AG09309 (cell line): Measurements from ENCODE around the gene C1orf87.
A peak's percentile ranks its signal among the peaks of the same experiment; 100 is the strongest.
"Not testable (repeated sequence)": the region's sequence is repeated elsewhere in the genome, so short reads cannot be mapped to it uniquely, and the experiment has no call there.

Experiments used
- DNase-seq: peaks from one replicate; pipeline ENCODE4 v3.0.0-alpha.2; 2010; ENCODE audit warnings: low read depth
- H3K4me3 ChIP-seq: 2 replicates; pipeline ENCODE4 v1.5.1; 2011; ENCODE audit warnings: mild to moderate bottlenecking, low read depth, low read length, moderate library complexity; ENCODE audit not compliant: control insufficient read depth
- CTCF ChIP-seq: IDR thresholded peaks from 2 replicates; pipeline ENCODE4 v1.5.1; 2011; ENCODE audit warnings: mild to moderate bottlenecking, low read depth, low read length, inconsistent platforms; ENCODE audit not compliant: insufficient read depth, control insufficient read depth; ENCODE audit errors: missing control alignments

Gene C1orf87

DNA sequence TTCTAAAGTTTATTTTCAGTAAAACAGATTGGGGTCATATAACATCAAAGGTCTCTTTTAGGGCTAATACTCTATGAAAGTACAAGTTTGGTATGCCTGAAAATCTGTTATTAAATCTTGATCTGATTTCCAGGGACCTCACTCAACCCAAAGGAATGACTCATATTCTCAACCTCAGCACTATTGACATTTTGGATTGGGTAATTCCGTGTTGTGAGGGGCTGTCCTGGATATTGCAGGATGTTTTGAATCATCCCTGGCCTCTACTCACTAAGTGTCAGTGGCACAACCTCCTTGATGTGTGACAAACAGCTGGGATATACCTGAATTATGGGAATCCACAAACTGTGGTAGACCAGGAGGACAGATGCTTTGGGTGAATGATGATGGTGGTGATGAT lies 95.5 kb downstream of the C1orf87 start:
- no peak for DNase-seq
- H3K4me3 ChIP-seq: no peak overlapping the region
- TF ChIP-seq CTCF: no peak

GRCh38 chr1:59977075-59977410 lies 96.5 kb downstream of the C1orf87 start:
- DNase-seq: no peak
- no peak for TF ChIP-seq CTCF
- H3K4me3 ChIP-seq: no peak overlapping the region

DNA sequence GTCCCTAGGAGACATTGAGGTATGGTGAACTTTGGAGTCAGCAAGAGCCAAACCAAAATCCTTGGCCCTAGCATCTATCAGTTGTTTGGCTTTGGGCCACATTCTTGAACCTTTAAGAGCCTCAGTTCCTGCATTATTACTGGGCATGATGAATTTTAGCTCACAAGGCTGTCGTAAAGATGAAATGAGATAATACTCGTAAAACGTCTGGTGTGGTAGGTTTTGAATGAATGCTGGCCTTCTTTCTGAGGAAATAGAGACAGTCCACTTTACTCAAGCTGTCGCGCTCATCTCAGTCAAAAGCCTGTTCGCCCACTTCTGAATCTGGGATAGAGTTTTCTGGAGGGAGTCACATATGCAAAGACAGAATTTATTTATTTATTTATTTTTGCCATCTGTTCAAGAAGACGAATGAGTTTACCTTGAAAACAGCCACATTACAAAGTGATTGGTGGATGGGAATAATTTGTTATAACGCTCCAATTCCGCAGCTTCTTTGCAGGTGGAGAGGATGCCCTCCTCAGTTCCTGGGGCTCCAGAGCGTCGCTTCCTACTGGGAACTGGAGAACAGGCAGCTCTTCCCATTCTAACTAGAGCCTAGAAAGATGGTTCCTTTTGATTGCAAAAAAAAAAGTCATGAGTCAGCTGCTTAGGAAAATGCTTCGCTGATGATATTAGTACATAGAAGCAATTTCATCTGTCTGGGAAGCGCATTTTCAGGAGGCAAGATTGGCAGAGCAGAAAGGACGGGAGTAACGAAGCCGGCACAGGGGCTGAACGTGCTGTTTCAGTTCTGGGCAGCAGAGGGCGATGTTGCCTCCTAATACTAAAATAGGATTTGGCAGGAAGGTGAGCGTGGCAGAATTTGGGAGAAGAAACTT lies 97.1 kb downstream of the C1orf87 start:
- no peak for DNase-seq
- H3K4me3 ChIP-seq: no peak overlapping the region
- TF ChIP-seq CTCF: peak; percentile 86

- TF ChIP-seq CTCF: no peak
- no peak for DNase-seq
- H3K4me3 ChIP-seq: no peak overlapping the region
Measured at GRCh38 chr1:59973719-59974118, 99.9 kb downstream of the C1orf87 start.

- TF ChIP-seq CTCF: no peak
- no peak overlapping the region for H3K4me3 ChIP-seq
- no peak for DNase-seq
Measured at GRCh38 chr1:59972216-59972927, 101.2 kb downstream of the C1orf87 start.

DNA sequence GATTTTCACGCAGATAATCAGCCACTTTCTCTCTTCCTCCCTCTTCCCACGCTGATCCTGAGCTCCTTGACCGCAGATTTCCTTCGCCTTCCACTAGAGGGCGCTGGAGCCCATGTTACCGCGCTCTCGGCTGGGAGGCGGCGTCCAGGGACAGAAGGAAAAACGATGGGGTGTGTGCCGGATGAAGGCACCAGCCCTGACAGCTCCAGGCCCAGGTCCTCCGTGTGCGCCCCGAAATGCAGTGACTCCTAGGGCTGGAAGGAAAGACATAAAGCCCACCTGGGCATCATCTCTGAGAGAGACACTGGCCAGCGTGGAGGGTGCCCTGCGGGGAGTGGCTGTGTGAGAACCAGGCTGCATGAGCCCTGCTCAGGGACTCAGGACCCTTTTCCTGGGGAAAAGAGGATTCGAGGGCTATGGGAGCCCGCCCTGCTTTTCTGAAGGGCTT lies 102.1 kb downstream of the C1orf87 start:
- H3K4me3 ChIP-seq: no peak overlapping the region
- DNase-seq: no peak
- TF ChIP-seq CTCF: peak; percentile 92

DNA sequence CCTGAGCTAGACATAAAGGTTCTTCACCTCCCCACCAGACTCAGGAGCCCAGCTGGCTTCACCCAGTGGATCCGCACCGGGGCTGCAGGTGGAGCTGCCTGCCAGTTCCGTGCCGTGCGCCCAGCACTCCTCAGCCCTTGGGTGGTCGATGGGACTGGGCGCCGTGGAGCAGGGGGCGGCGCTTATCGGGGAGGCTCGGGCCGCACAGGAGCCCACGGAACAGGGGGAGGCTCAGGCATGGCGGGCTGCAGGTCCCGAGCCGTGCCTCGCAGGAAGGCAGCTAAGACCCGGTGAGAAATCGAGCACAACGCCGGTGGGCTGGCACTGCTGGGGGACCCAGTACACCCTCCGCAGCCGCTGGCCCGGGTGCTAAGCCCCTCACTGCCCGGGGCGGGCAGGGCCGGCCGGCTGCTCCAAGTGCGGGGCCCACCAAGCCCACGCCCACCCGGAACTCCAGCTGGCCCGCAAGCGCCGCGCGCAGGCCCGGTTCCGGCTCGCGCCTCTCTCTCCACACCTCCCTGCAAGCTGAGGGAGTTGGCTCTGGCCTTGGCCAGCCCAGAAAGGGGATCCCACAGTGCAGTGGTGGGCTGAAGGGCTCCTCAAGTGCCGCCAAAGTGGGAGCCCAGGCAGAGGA lies 103.9 kb downstream of the C1orf87 start:
- DNase-seq, H3K4me3 ChIP-seq: not testable (repeated sequence)

- not testable (repeated sequence) for H3K4me3 ChIP-seq, DNase-seq
Measured at GRCh38 chr1:59968746-59969145, 104.8 kb downstream of the C1orf87 start.
